Ureter (tissue), 1 donor: Measurements from ENCODE around the gene HMX3. TPM values are rescaled to one million over a fixed set of nuclear protein-coding genes. Genes with fewer than 3 reads are reported as not detected.
A peak's percentile ranks its signal among the peaks of the same experiment; 100 is the strongest.

Source experiments
- DNase-seq: peaks from one replicate; pipeline ENCODE4 v3.0.0-alpha.2; 2020; ENCODE audit warnings: low spot score
- total RNA-seq: library from RNA; stranded (reverse); gene quantifications from one replicate; pipeline ENCODE4 v1.2.4, GENCODE V29; 2023
- donor health status: DM: yes; HTN: yes; CAD: no.

The HMX3 gene
- total RNA-seq = not detected

GRCh38 chr10:123135415-123136141 is at the start of gene HMX3:
TSS of gene HMX3 (plus strand) at chr10:123135970. CDS start at chr10:123136051, 81 bp downstream.
- DNase-seq = no peak

GRCh38 chr10:123086281-123086680 is 49.5 kb upstream of the HMX3 start:
- DNase-seq = no peak

- no peak for DNase-seq
These were observed 48.4 kb upstream of the HMX3 start for GRCh38 chr10:123087348-123087747.

- DNase-seq = no peak
These were observed 48.0 kb upstream of the HMX3 start for GRCh38 chr10:123087786-123088185.

GRCh38 chr10:123092635-123093414 is 42.9 kb upstream of the HMX3 start:
- DNase-seq = no peak

- no peak for DNase-seq
These were observed 42.3 kb upstream of the HMX3 start for GRCh38 chr10:123093489-123093888.

GRCh38 chr10:123096452-123096851 is 39.3 kb upstream of the HMX3 start:
- DNase-seq = no peak

GRCh38 chr10:123097039-123097438 is 38.7 kb upstream of the HMX3 start:
- DNase-seq = no peak

- no peak for DNase-seq
These were observed 35.6 kb upstream of the HMX3 start for GRCh38 chr10:123100030-123100762.

GRCh38 chr10:123101872-123102271 is 33.9 kb upstream of the HMX3 start:
- no peak for DNase-seq

- DNase-seq = no peak
These were observed 33.1 kb upstream of the HMX3 start for GRCh38 chr10:123102673-123103072.

GRCh38 chr10:123103944-123104343 is 31.8 kb upstream of the HMX3 start:
- DNase-seq = no peak

- DNase-seq = no peak
These were observed 26.3 kb upstream of the HMX3 start for GRCh38 chr10:123109466-123109865.

GRCh38 chr10:123117644-123118417 is 17.9 kb upstream of the HMX3 start:
- DNase-seq = no peak

GRCh38 chr10:123119081-123119480 is 16.7 kb upstream of the HMX3 start:
- DNase-seq = no peak

GRCh38 chr10:123126246-123126645 is 9.5 kb upstream of the HMX3 start:
- DNase-seq = no peak

- DNase-seq = no peak
These were observed 6.0 kb upstream of the HMX3 start for GRCh38 chr10:123129618-123130271.

GRCh38 chr10:123132576-123133477 is 2.9 kb upstream of the HMX3 start:
- DNase-seq = peak; percentile 89

- DNase-seq = no peak
These were observed 2.0 kb upstream of the HMX3 start for GRCh38 chr10:123133541-123134342.
